ENCODE data around the gene NOS1AP. TPM values are rescaled to one million over a fixed set of nuclear protein-coding genes. Genes with fewer than 3 reads are reported as not detected.

NOS1AP gene
- polyA plus RNA-seq, 3 donors = 8.9 to 10.2 (median 9.0) TPM

GRCh38 chr1:162213281-162213912 is 143.9 kb downstream of the NOS1AP start:
- DNase-seq (ENCODE audit: low read depth in 3 of 3, low spot score in 2 of 3) = no peak

- DNase-seq (ENCODE audit: low read depth in 3 of 3, low spot score in 2 of 3) = no peak
Observed at GRCh38 chr1:162214202-162214601, 144.7 kb downstream of the NOS1AP start.

GRCh38 chr1:162215902-162216301 is 146.4 kb downstream of the NOS1AP start:
- no peak for DNase-seq (ENCODE audit: low read depth in 3 of 3, low spot score in 2 of 3)

GRCh38 chr1:162216604-162217003 is 147.1 kb downstream of the NOS1AP start:
- DNase-seq (ENCODE audit: low read depth in 3 of 3, low spot score in 2 of 3) = no peak

- no peak for DNase-seq (ENCODE audit: low read depth in 3 of 3, low spot score in 2 of 3)
Observed at GRCh38 chr1:162217706-162218105, 148.2 kb downstream of the NOS1AP start.

GRCh38 chr1:162218546-162218945 is 149.1 kb downstream of the NOS1AP start:
- no peak for DNase-seq (ENCODE audit: low read depth in 3 of 3, low spot score in 2 of 3)

GRCh38 chr1:162218975-162219374 is 149.5 kb downstream of the NOS1AP start:
- DNase-seq (ENCODE audit: low read depth in 3 of 3, low spot score in 2 of 3) = no peak

- no peak for DNase-seq (ENCODE audit: low read depth in 3 of 3, low spot score in 2 of 3)
Observed at GRCh38 chr1:162219461-162219860, 150.0 kb downstream of the NOS1AP start.

- DNase-seq (ENCODE audit: low read depth in 3 of 3, low spot score in 2 of 3) = no peak
Observed at GRCh38 chr1:162220009-162220539, 150.6 kb downstream of the NOS1AP start.

- no peak for DNase-seq (ENCODE audit: low read depth in 3 of 3, low spot score in 2 of 3)
Observed at GRCh38 chr1:162222014-162222413, 152.5 kb downstream of the NOS1AP start.

- no peak for DNase-seq (ENCODE audit: low read depth in 3 of 3, low spot score in 2 of 3)
Observed at GRCh38 chr1:162222730-162223129, 153.2 kb downstream of the NOS1AP start.

- no peak for DNase-seq (ENCODE audit: low read depth in 3 of 3, low spot score in 2 of 3)
Observed at GRCh38 chr1:162223488-162223887, 154.0 kb downstream of the NOS1AP start.

GRCh38 chr1:162224267-162224666 is 154.8 kb downstream of the NOS1AP start:
- no peak for DNase-seq (ENCODE audit: low read depth in 3 of 3, low spot score in 2 of 3)

GRCh38 chr1:162228586-162228985 is 159.1 kb downstream of the NOS1AP start:
- DNase-seq (ENCODE audit: low read depth in 3 of 3, low spot score in 2 of 3) = no peak

- no peak for DNase-seq (ENCODE audit: low read depth in 3 of 3, low spot score in 2 of 3)
Observed at GRCh38 chr1:162229549-162229948, 160.1 kb downstream of the NOS1AP start.

GRCh38 chr1:162230096-162230495 is 160.6 kb downstream of the NOS1AP start:
- no peak for DNase-seq (ENCODE audit: low read depth in 3 of 3, low spot score in 2 of 3)

- DNase-seq (ENCODE audit: low read depth in 3 of 3, low spot score in 2 of 3) = no peak
Observed at GRCh38 chr1:162230517-162230916, 161.0 kb downstream of the NOS1AP start.

- no peak for DNase-seq (ENCODE audit: low read depth in 3 of 3, low spot score in 2 of 3)
Observed at GRCh38 chr1:162232034-162232711, 162.7 kb downstream of the NOS1AP start.

- DNase-seq (ENCODE audit: low read depth in 3 of 3, low spot score in 2 of 3) = no peak
Observed at GRCh38 chr1:162233066-162233465, 163.6 kb downstream of the NOS1AP start.

GRCh38 chr1:162233937-162234336 is 164.4 kb downstream of the NOS1AP start:
- DNase-seq (ENCODE audit: low read depth in 3 of 3, low spot score in 2 of 3) = no peak

- no peak for DNase-seq (ENCODE audit: low read depth in 3 of 3, low spot score in 2 of 3)
Observed at GRCh38 chr1:162234571-162234970, 165.1 kb downstream of the NOS1AP start.

GRCh38 chr1:162235241-162235800 is 165.8 kb downstream of the NOS1AP start:
- DNase-seq (ENCODE audit: low read depth in 3 of 3, low spot score in 2 of 3) = peak in 2 of 3 donors; percentile 69 to 84

Data from right renal cortex interstitium (tissue), 3 donors.